Adrenal gland (tissue), 12 donors: ENCODE results near the gene GLIS1. TPM values are rescaled to one million over a fixed set of nuclear protein-coding genes. Genes with fewer than 3 reads are reported as not detected.

Source experiments
- DNase-seq, 7 donors: peaks; one replicate each; pipeline ENCODE4 v3.0.0-alpha.2; 2019 to 2020
- H3K27ac ChIP-seq, 5 donors: fragments of 200-600 bp; sonication (generic) in 4 of 5; 1 replicate in 3 of 5; 2 replicates in 2 of 5; pipeline versions ENCODE4 v1.5.1 to v1.8.0; 2016 to 2020; ENCODE audit warnings: mild to moderate bottlenecking in 1 of 5
- H3K27me3 ChIP-seq: fragments of 200-600 bp; 2 replicates; pipeline ENCODE4 v1.8.0; 2021
- H3K36me3 ChIP-seq, 2 donors: fragments of 200-600 bp; replicated peaks in 1 of 2; 1 replicate in 1 of 2; 2 replicates in 1 of 2; pipeline versions ENCODE4 v1.5.1 to v1.8.0; 2018 to 2022
- H3K4me1 ChIP-seq, 2 donors: fragments of 200-600 bp; replicated peaks in 1 of 2; 1 replicate in 1 of 2; 2 replicates in 1 of 2; pipeline versions ENCODE4 v1.5.1 to v1.8.0; 2018 to 2021
- H3K4me3 ChIP-seq, 4 donors: fragments of 200-600 bp; sonication (generic) in 3 of 4; one replicate each; pipeline ENCODE4 v1.5.1; 2016 to 2018
- H3K9me3 ChIP-seq, 3 donors: fragments of 200-600 bp; sonication (generic) in 1 of 3; replicated peaks in 1 of 3; 1 replicate in 2 of 3; 2 replicates in 1 of 3; pipeline versions ENCODE4 v1.5.1 to v1.8.0; 2016 to 2021
- CTCF ChIP-seq, 6 experiments: fragments of 450-650 bp in 4 of 6; fragments of 200-600 bp in 2 of 6; sonication (generic) in 1 of 6; IDR thresholded peaks; 1 replicate in 5 of 6; 2 replicates in 1 of 6; pipeline versions ENCODE4 v1.5.1 to v1.8.0; 2016 to 2021; ENCODE audit warnings: antibody characterized with exemption in 6 of 6, mild to moderate bottlenecking in 2 of 6, moderate library complexity in 1 of 6
- POLR2A ChIP-seq, 2 donors: fragments of 450-650 bp; IDR thresholded peaks; one replicate each; pipeline ENCODE4 v1.6.1; 2017; ENCODE audit warnings: antibody characterized with exemption in 2 of 2, mild to moderate bottlenecking in 2 of 2, moderate library complexity in 1 of 2
- WGBS, 4 donors: extraction: QIAGEN DNeasy Blood & Tissue Kit in 2 of 4; methylation state at CpG; one replicate each; pipeline versions ENCODE4 v1.1.5 to v1.1.7; 2013 to 2017; 5-methylcytosine and 5-hydroxymethylcytosine counted together
- intact Hi-C, 2 donors: fragments of 100-400 bp; cut with DNase I; formaldehyde crosslinking; loops; one replicate each; pipeline versions ENCODE4 v1.14.1 to v1.15.0; 2022 to 2023
- polyA plus RNA-seq, 3 donors: library from polyadenylated mRNA; stranded (reverse); fragments of 200-250 nt in 2 of 3; fragments of 350-450 nt in 1 of 3; fragmentation: Illumina TruSeq in 1 of 3; extraction: RNeasy Lipid Tissue Mini Kit (QIAGEN cat#74804) in 1 of 3; gene quantifications; one replicate each; pipeline ENCODE4 v1.2.3, GENCODE V29; 2013 to 2014
- total RNA-seq, 9 donors: library from RNA; depleted of rRNA in 4 of 9; stranded (reverse); fragments of >200 nt in 4 of 9; fragments of 120-200 nt in 1 of 9; fragmentation: NEBNext Ultra II Directional in 1 of 9; extraction: Animal tissue kit (Norgen Biotek cat#: 25700) in 1 of 9; gene quantifications; one replicate each; pipeline versions ENCODE4 v1.1.0 to v1.2.4, GENCODE V29; 2013 to 2023
- donor health status: healthy with polysubstance abuse.
- donor health status: Bipolar disorder and iron deficiency.
- donor health status: DM: yes; HTN: yes; CAD: no.
- donor health status: DM: no; HTN: no; CAD: no.
- donor health status: DM: no; HTN: no; CAD: no.
- donor health status: DM: yes; HTN: yes; CAD: no.

The GLIS1 gene
- total and polyA plus RNA-seq, 12 donors, result 0.08 to 0.37 (median 0.14) TPM; not detected in 6

- no peaks in the 10 kb centered on the region for H3K27me3 ChIP-seq
- no peak for DNase-seq
- intact Hi-C loops, result loop anchor here in 1 of 2 donors (10.0 kb wide), 1 partner anchor 217 kb away; no protein-coding TSS in a partner anchor
- H3K9me3 ChIP-seq, result no peaks in the 10 kb centered on the region
- H3K27ac ChIP-seq, result no peak overlapping the region
- no peaks in the 10 kb centered on the region for H3K36me3 ChIP-seq
- H3K4me3 ChIP-seq, result no peak overlapping the region
- TF ChIP-seq CTCF (IDR thresholded peaks at IDR 0.05), result no peak
- TF ChIP-seq POLR2A (IDR thresholded peaks at IDR 0.05), result no peak
- no peaks in the 10 kb centered on the region for H3K4me1 ChIP-seq
Measured at GRCh38 chr1:53467391-53467790, 271.6 kb downstream of the GLIS1 start.

- no peaks in the 10 kb centered on the region for H3K9me3 ChIP-seq
- intact Hi-C loops, result loop anchor here in 1 of 2 donors (10.0 kb wide), 1 partner anchor 220 kb away; no protein-coding TSS in a partner anchor
- no peak for TF ChIP-seq POLR2A (IDR thresholded peaks at IDR 0.05)
- TF ChIP-seq CTCF (IDR thresholded peaks at IDR 0.05), result no peak
- H3K4me1 ChIP-seq, result no peaks in the 10 kb centered on the region
- peak in 1 of 7 donors; percentile 14 for DNase-seq
- no peak overlapping the region for H3K4me3 ChIP-seq
- 60 to 86% (median 74%) methylated on average over 4 of the region's 4 CpGs for WGBS, 4 donors
- H3K36me3 ChIP-seq, result no peaks in the 10 kb centered on the region
- no peak overlapping the region for H3K27ac ChIP-seq
- no peaks in the 10 kb centered on the region for H3K27me3 ChIP-seq
Measured at GRCh38 chr1:53465023-53465957, 273.7 kb downstream of the GLIS1 start.

GRCh38 chr1:53463961-53464899 lies 274.7 kb downstream of the GLIS1 start:
- DNase-seq, result peak in 1 of 7 donors; percentile 20
- TF ChIP-seq POLR2A (IDR thresholded peaks at IDR 0.05) (no peak), CTCF (IDR thresholded peaks at IDR 0.05) (no peak)
- H3K4me3 ChIP-seq, result no peak overlapping the region
- no peak overlapping the region for H3K27ac ChIP-seq
- H3K9me3 ChIP-seq, result no peaks in the 10 kb centered on the region
- H3K36me3 ChIP-seq, result no peaks in the 10 kb centered on the region
- intact Hi-C loops, result loop anchor here in 1 of 2 donors (10.0 kb wide), 1 partner anchor 221 kb away; no protein-coding TSS in a partner anchor
- no peaks in the 10 kb centered on the region for H3K4me1 ChIP-seq
- H3K27me3 ChIP-seq, result no peaks in the 10 kb centered on the region
- 84 to 91% (median 87%) methylated on average over 21 to 24 of the region's 24 CpGs for whole genome bisulfite sequencing, 4 donors
